T-cell (primary cell): ENCODE measurements around the gene TAGAP. TPM values are rescaled to one million over a fixed set of nuclear protein-coding genes. Genes with fewer than 3 reads are reported as not detected.
"Not testable (repeated sequence)": the region's sequence is repeated elsewhere in the genome, so short reads cannot be mapped to it uniquely, and the experiment has no call there.

Source experiments
- ATAC-seq, 4 experiments: fragments of 200-7000 bp in 3 of 4; fragments of 150-1000 bp in 1 of 4; cut with Tn5 transposase; replicated peaks in 1 of 4; 1 replicate in 3 of 4; 2 replicates in 1 of 4; pipeline ENCODE4 v1.10.0; 2021; ENCODE audit warnings: moderate library complexity in 3 of 4, mild to moderate bottlenecking in 2 of 4, moderate number of reproducible peaks in 1 of 4
- CTCF ChIA-PET, 2 donors: fragments of 300-600 bp; sonication (Branson Sonifier 250); formaldehyde crosslinking; loops; one replicate each; lab custom pipeline; 2022; ENCODE audit warnings: antibody characterized with exemption in 2 of 2; lab: Charles Lee
- POLR2A ChIA-PET, 2 donors: fragments of 300-600 bp; sonication (Branson Sonifier 250); formaldehyde crosslinking; loops; one replicate each; lab custom pipeline; 2022; ENCODE audit warnings: antibody characterized with exemption in 2 of 2; lab: Charles Lee
- DNase-seq, 35 experiments: peaks; one replicate each; pipeline versions ENCODE4 v3.0.0 to v3.0.0-alpha.2; 2013 to 2023
- H3K27ac ChIP-seq: one replicate; pipeline ENCODE4 v1.5.1; 2013; ENCODE audit warnings: low read length
- H3K27me3 ChIP-seq, 2 experiments: replicated peaks in 1 of 2; 1 replicate in 1 of 2; 2 replicates in 1 of 2; pipeline versions ENCODE4 v1.6.1 to v1.7.0; 2013; ENCODE audit warnings: low read length in 1 of 2, mixed read lengths in 1 of 2; ENCODE audit not compliant: control insufficient read depth in 2 of 2, insufficient read depth in 2 of 2; ENCODE audit errors: extremely low read depth in 1 of 2
- H3K36me3 ChIP-seq, 2 donors: 1 replicate in 1 of 2; 2 replicates in 1 of 2; pipeline versions ENCODE4 v1.6.1 to v1.7.0; 2013; ENCODE audit warnings: low read length in 1 of 2; ENCODE audit not compliant: control insufficient read depth in 2 of 2, insufficient read depth in 1 of 2; ENCODE audit errors: extremely low read depth in 1 of 2
- H3K4me1 ChIP-seq, 2 experiments: 1 replicate in 1 of 2; 2 replicates in 1 of 2; pipeline versions ENCODE4 v1.6.1 to v1.7.0; 2013; ENCODE audit warnings: low read length in 2 of 2, mixed read lengths in 1 of 2; ENCODE audit not compliant: insufficient read depth in 2 of 2, control insufficient read depth in 1 of 2; ENCODE audit errors: extremely low read depth in 1 of 2
- H3K4me3 ChIP-seq, 2 donors: 1 replicate in 1 of 2; 2 replicates in 1 of 2; pipeline versions ENCODE4 v1.5.1 to v1.7.0; 2013; ENCODE audit warnings: mild to moderate bottlenecking in 2 of 2, low read length in 1 of 2, moderate library complexity in 1 of 2; ENCODE audit not compliant: control insufficient read depth in 1 of 2; ENCODE audit errors: extremely low read depth in 1 of 2
- H3K9me3 ChIP-seq: 2 replicates; pipeline ENCODE4 v1.7.0; 2013
- H3K27ac Mint-ChIP-seq, 2 donors: one replicate each; pipeline ENCODE4 v1.8.0; 2020 to 2021; ENCODE audit warnings: mild to moderate bottlenecking in 2 of 2, mixed read lengths in 2 of 2
- H3K27me3 Mint-ChIP-seq, 2 donors: one replicate each; pipeline ENCODE4 v1.8.0; 2021 to 2022; ENCODE audit warnings: mixed read lengths in 2 of 2
- H3K36me3 Mint-ChIP-seq: one replicate; pipeline ENCODE4 v1.8.0; 2021; ENCODE audit warnings: mixed read lengths
- H3K4me1 Mint-ChIP-seq, 3 donors: one replicate each; pipeline ENCODE4 v1.8.0; 2020 to 2022; ENCODE audit warnings: mixed read lengths in 3 of 3, mild to moderate bottlenecking in 1 of 3
- H3K4me3 Mint-ChIP-seq, 3 donors: one replicate each; pipeline ENCODE4 v1.8.0; 2020 to 2022; ENCODE audit warnings: mild to moderate bottlenecking in 3 of 3, mixed read lengths in 3 of 3, moderate library complexity in 3 of 3
- H3K9me3 Mint-ChIP-seq, 3 donors: one replicate each; pipeline ENCODE4 v1.8.0; 2020 to 2022; ENCODE audit warnings: mixed read lengths in 3 of 3
- WGBS: methylation state at CpG from one replicate; pipeline ENCODE4 v1.1.5; 2013; ENCODE audit warnings: missing lambda C conversion rate; ENCODE audit not compliant: insufficient coverage; 5-methylcytosine and 5-hydroxymethylcytosine counted together
- total RNA-seq, 35 experiments: library from RNA in 6 of 35; stranded (reverse) in 6 of 35; fragments of 120-200 nt in 1 of 35; gene quantifications; one replicate each; pipeline versions ENCODE4 v1.2.1 to v1.2.4 and lab custom pipeline; 2013 to 2026

TAGAP gene
- total RNA-seq, 5 donors from 2014 or later (not counting 1 experiment from before 2014, with no cell fraction given), result 110 to 224 (median 128) TPM

DNA sequence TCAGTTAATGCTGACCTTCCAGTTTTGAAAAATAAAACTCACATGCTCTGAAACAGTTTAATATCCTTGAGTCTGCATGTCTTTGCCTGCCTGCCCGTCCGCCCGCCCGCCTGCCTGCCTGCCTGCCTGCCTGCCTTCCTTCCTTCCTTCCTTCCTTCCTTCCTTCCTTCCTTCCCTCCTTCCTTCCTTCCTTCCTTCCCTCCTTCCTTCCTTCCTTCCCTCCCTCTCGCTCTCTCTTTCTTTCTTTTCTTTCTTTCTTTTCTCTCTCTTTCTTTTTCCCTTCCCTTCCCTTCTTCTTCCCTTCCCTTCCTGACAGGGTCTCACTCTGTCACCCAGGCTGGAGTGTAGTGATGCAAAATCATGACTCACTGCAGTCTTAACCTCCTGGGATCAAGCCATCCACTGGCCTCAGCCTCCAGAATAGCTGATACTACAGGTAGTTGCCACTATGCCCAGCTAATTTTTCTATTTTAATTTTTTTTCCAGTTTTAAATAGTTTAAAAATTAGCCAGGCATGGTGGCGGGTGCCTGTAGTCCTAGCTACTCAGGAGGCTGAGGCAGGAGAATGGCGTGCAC is 34.7 kb downstream of the TAGAP start:
- not testable (repeated sequence) for H3K36me3 ChIP-seq, H3K27me3 ChIP-seq, H3K27me3 Mint-ChIP-seq, H3K4me3 ChIP-seq, DNase-seq, ATAC-seq, H3K9me3 ChIP-seq, H3K27ac ChIP-seq, H3K9me3 Mint-ChIP-seq, H3K4me3 Mint-ChIP-seq
- H3K4me1 ChIP-seq, result peaks cover 10 to 34% of the 10 kb centered on the region in 2 experiments
- POLR2A ChIA-PET, result interaction anchor here in 1 of 2 donors (0.6 to 0.7 kb wide), 3 partner anchors 58 to 366 kb away, joined by 3 to 5 read pairs (median 4); no protein-coding TSS in a partner anchor
- Mint-ChIP-seq H3K36me3 (peaks cover 10% of the 10 kb centered on the region), H3K4me1 (peaks cover 38 to 64% (median 48%) of the 10 kb centered on the region in 3 donors), H3K27ac (peak overlapping the region in 1 of 2 donors; percentile 40)
- CTCF ChIA-PET, result interaction anchor here (0.6 to 8.3 kb wide), 14 partner anchors 11 to 827 kb away, joined by 3 to 162 read pairs (median 6); no protein-coding TSS in a partner anchor
- WGBS, result 54% methylated on average over 6 of the region's 7 CpGs

DNA sequence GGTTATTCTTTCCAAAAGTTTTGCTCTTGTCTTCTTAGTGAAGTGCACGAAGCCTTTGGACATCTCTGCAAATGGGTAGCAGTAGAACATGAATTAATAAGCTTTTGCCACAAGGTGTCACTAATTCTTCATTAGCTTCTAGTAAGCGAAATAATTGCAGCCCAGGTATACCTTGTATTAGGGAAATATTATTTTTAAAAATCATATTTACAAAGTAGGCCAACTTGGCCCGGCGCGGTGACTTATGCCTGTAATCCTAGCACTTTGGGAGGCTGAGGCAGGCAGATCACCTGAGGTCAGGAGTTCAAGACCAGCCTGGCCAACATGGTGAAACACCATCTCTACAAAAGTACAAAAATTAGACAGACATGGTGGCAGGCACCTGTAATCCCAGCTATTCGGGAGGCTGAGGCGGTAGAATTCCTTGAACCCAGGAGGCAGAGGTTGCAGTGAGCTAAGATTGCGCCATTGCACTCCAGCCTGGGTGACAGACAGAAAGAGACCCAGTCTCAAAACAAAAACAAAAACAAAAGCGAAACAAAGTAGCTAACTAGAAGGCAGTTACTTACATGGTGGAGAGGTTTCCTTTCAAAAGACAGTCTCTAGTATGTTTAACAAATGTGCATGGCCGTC is 36.0 kb downstream of the TAGAP start:
- Mint-ChIP-seq H3K27me3 (no peaks in the 10 kb centered on the region), H3K27ac (peak overlapping the region; percentile 45 to 59), H3K9me3 (no peaks in the 10 kb centered on the region), H3K4me3 (peak overlapping the region; percentile 34 to 51 (median 40)), H3K36me3 (peaks cover 10% of the 10 kb centered on the region), H3K4me1 (peaks cover 36 to 50% (median 38%) of the 10 kb centered on the region in 3 donors)
- Histone ChIP-seq H3K27ac (peak overlapping the region; percentile 8), H3K4me1 (peaks cover 4 to 25% of the 10 kb centered on the region in 2 experiments), H3K36me3 (no peaks in the 10 kb centered on the region), H3K4me3 (peak overlapping the region in 1 of 2 donors; percentile 37), H3K9me3 (no peaks in the 10 kb centered on the region), H3K27me3 (no peaks in the 10 kb centered on the region)
- ChIA-PET POLR2A (interaction anchor here (0.6 to 1.4 kb wide), 11 partner anchors 8 to 259 kb away, joined by 3 to 11 read pairs (median 7); partner anchors contain the start of gene TAGAP (in 1 of the 2)), CTCF (interaction anchor here (0.6 to 8.3 kb wide), 41 partner anchors 9 to 646 kb away, joined by 3 to 162 read pairs (median 4); partner anchors contain the start of genes RSPH3 (in 1 of the 2) and TAGAP (in 1 of the 2))
- 60% methylated on average over 1 of the region's 10 CpGs for WGBS
- ATAC-seq (peak; percentile 69 to 76 (median 74)), DNase-seq (peak in 5 of 35 experiments; percentile 6 to 78 (median 27))

DNA sequence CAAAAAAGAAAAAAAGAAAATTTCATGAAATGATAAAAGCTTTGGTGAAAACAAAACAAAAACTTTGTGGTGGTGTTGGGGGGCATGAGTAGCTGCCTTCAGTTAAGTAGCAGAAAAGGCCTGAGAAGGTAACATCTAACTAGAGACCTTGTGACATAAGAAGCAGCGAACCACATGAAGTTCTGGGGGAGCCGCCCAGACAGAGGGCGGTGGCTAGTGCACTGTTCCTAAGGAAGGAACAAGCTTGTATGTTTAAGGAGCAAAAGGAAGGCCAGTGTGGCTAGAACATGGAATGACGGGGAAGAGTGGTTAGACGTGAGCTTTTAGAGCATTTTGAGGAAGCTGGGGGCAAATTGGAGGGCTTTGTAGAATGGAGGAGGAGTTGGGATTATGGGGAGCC is 37.3 kb downstream of the TAGAP start:
- Mint-ChIP-seq H3K4me3 (no peak overlapping the region), H3K36me3 (peaks cover 10% of the 10 kb centered on the region), H3K9me3 (no peaks in the 10 kb centered on the region), H3K27ac (no peak overlapping the region), H3K27me3 (no peaks in the 10 kb centered on the region), H3K4me1 (peaks cover 27 to 38% (median 36%) of the 10 kb centered on the region in 3 donors)
- Histone ChIP-seq H3K27me3 (no peaks in the 10 kb centered on the region), H3K4me3 (no peak overlapping the region), H3K36me3 (no peaks in the 10 kb centered on the region), H3K27ac (no peak overlapping the region), H3K9me3 (no peaks in the 10 kb centered on the region), H3K4me1 (peaks cover 4 to 17% of the 10 kb centered on the region in 2 experiments)
- no peak for DNase-seq
- POLR2A ChIA-PET, result interaction anchor here (0.7 to 1.0 kb wide), 2 partner anchors 14 to 31 kb away, joined by 4 read pairs; no protein-coding TSS in a partner anchor
- ATAC-seq, result no peak
- 100% methylated on average over 5 of the region's 5 CpGs for WGBS
- CTCF ChIA-PET, result interaction anchor here (0.7 to 8.3 kb wide), 11 partner anchors 11 to 169 kb away, joined by 3 to 162 read pairs (median 7); partner anchors contain the start of gene TAGAP (in 1 of the 2)

DNA sequence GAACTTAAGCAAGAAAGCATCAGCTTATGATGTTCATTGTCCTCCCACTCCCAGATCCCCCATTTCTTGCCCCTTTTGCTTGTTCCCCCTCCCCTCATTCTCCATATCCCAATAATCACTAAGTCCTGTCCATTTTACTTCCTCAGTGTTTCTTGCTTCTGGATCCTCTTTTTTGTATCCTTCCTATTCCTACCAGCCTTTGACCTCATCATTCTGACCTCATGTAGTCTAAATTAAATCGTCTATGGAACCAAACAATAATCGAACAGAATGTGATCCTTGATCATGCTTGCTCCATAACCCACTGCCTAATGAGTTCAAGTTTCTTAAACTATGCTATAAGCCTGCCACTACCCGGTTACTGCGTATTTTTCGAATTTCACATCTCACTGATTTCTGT is 39.4 kb downstream of the TAGAP start:
- CTCF ChIA-PET, result interaction anchor here (0.9 to 8.3 kb wide), 3 partner anchors 101 to 130 kb away, joined by 3 to 162 read pairs (median 5); no protein-coding TSS in a partner anchor
- H3K9me3 Mint-ChIP-seq, result no peaks in the 10 kb centered on the region
- POLR2A ChIA-PET, result no interaction called here
- Histone ChIP-seq H3K27me3 (no peaks in the 10 kb centered on the region), H3K9me3 (no peaks in the 10 kb centered on the region), H3K4me3 (no peak overlapping the region), H3K4me1 (peaks cover 11 to 18% of the 10 kb centered on the region in 2 experiments), H3K36me3 (no peaks in the 10 kb centered on the region), H3K27ac (no peak overlapping the region)
- H3K27ac Mint-ChIP-seq, result no peak overlapping the region
- peaks cover 10% of the 10 kb centered on the region for H3K36me3 Mint-ChIP-seq
- H3K27me3 Mint-ChIP-seq, result no peaks in the 10 kb centered on the region
- H3K4me1 Mint-ChIP-seq, result peaks cover 32 to 40% (median 36%) of the 10 kb centered on the region in 3 donors
- no peak overlapping the region for H3K4me3 Mint-ChIP-seq
- DNase-seq (no peak), ATAC-seq (no peak)
- WGBS, result 82% methylated on average over 3 of the region's 5 CpGs

DNA sequence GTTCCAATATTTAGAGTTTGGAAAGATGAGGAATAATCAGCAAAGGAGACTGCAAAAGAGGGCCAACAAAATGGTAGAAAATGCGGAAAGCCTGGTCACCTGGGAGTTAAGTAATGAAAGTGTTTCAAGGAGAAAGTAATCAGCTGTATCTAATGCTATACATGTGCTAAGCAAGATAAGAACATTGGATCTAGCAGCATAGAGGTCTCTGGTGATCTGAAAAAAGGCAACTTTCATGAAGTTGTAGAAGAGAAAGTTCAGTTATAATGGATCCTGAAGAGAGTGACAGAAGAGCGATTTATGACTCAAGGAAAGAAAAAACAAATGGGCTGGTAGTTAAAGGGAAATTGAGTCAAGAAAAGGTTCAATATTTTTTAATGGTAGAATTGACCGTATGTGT is 40.2 kb downstream of the TAGAP start:
- 67% methylated on average over 3 of the region's 3 CpGs for WGBS
- POLR2A ChIA-PET, result interaction anchor here in 1 of 2 donors (0.6 kb wide), 1 partner anchor 101 kb away, joined by 3 read pairs; no protein-coding TSS in a partner anchor
- Mint-ChIP-seq H3K4me1 (peaks cover 29 to 35% (median 35%) of the 10 kb centered on the region in 3 donors), H3K9me3 (no peaks in the 10 kb centered on the region), H3K27me3 (no peaks in the 10 kb centered on the region), H3K27ac (no peak overlapping the region), H3K36me3 (peaks cover 10% of the 10 kb centered on the region), H3K4me3 (no peak overlapping the region)
- H3K27ac ChIP-seq, result no peak overlapping the region
- CTCF ChIA-PET, result interaction anchor here (0.9 to 8.3 kb wide), 5 partner anchors 99 to 351 kb away, joined by 3 to 162 read pairs (median 4); no protein-coding TSS in a partner anchor
- H3K9me3 ChIP-seq, result no peaks in the 10 kb centered on the region
- H3K4me3 ChIP-seq, result no peak overlapping the region
- no peaks in the 10 kb centered on the region for H3K27me3 ChIP-seq
- no peaks in the 10 kb centered on the region for H3K36me3 ChIP-seq
- DNase-seq (no peak), ATAC-seq (no peak)
- H3K4me1 ChIP-seq, result peaks cover 13 to 15% of the 10 kb centered on the region in 2 experiments
